ELR (cell line): ENCODE measurements around the gene LSMEM2.

Experiments
- DNase-seq: peaks from one replicate; pipeline ENCODE4 v3.0.0-alpha.2; 2015; ENCODE audit warnings: low read depth

The LSMEM2 gene

DNA sequence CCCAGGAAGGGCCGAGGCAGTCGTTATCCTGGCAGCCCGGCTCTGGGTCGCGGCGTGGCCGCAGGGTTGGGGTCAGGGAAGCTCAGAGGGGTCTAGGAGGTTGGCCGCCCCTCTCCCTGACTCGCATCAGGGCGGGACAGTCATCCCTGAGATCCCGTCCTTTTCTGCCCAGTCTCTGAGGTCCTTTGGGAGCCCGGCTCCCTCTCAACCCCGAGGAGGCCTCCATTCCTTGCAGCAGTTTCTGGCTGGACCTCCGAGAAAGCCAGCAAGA, 43.2 kb downstream of the LSMEM2 start:
- no peak for DNase-seq

DNA sequence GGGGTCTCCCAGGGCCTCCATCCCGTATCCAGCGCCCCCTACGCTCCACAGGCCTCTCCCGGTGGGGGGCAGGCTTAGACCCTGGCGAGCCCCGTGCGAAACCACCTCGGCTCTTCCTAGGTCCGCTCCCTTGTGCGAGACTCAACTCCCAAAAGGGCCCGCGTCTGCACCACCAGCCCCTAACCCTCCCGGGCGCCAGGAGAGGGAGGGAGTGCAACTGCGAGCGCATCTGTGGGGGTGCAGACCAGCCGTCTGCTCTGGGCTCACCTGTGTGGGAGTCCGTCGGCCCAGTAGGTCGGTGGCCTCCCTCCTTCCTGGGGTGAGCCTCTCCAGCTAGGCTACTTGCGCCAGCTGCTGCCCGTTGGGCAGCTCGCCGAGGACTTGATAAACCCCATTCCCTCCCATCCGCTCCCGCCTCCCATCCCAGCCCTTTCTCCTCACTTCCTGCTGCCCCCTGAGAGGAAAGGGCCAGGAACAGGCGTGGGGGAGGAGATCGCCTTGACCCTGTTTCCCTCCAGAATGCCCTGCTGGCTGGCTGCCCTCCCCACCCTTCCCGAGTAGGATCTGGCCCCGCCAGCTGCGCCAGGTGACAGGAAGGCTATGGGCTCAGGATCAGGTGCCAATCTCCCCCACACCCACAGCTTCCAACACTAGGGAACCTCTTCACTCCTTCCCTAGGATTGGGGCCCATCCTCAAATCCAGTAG, 43.7 kb downstream of the LSMEM2 start, which contains the start of gene HYAL2:
Gene HYAL2, minus strand, starts transcription at position 360 of the 706 bp plus-strand sequence. CDS start 2,256 bp downstream, outside the sequence.
- DNase-seq, result no peak

DNA sequence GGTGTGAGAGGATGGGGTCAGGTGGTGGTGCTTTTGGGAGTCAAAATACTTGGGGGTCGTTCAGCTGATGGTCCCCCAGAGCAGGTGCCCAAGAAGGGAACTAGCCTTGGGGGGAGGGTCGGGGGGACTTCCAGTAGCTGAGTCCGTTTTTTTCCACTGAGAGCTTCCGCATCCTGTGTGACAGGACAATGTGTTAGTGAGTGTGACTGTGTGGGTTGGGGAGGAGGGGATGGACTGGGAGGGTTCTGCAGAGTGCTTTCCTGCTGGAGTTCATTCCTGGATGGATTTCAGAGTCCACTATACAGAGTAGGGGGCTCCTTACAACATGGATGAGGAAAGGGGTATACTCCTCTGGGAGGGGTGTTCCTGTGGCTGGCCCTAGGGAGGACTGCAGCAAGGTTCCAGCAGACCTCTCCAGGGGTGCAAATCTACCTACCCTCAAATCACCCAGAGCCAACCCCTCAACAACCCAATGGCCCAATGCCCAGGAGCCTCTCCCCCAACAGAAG, 44.3 kb downstream of the LSMEM2 start:
- no peak for DNase-seq

DNA sequence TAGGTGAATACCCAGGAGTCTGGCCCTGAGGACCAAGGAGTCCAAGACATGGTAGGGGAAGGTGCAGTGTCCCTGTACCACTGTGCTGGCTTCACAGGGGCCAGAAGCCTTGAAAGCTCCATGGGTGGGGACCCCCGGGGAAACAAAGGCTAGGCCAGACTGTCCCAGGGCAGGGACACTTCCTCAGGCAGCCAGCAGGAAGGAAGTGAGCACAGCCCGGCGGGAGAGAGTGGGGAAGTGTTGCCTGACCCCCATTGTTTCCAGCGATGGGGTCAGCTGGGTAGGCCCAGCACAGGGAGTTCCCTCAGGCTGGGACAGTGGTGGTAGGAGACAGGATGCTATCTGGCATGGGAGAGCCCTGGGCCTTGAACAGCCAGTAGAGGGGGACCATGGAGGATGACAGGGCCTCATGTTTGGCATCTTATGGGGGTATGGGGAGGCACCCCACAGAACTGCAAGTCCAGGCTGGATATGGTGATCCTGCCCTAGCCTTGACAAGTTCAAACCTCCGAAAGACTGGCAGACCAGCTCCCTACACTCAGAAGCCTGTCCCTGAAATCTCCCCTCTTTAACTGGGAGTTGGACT, 44.8 kb downstream of the LSMEM2 start:
- DNase-seq, result no peak

DNA sequence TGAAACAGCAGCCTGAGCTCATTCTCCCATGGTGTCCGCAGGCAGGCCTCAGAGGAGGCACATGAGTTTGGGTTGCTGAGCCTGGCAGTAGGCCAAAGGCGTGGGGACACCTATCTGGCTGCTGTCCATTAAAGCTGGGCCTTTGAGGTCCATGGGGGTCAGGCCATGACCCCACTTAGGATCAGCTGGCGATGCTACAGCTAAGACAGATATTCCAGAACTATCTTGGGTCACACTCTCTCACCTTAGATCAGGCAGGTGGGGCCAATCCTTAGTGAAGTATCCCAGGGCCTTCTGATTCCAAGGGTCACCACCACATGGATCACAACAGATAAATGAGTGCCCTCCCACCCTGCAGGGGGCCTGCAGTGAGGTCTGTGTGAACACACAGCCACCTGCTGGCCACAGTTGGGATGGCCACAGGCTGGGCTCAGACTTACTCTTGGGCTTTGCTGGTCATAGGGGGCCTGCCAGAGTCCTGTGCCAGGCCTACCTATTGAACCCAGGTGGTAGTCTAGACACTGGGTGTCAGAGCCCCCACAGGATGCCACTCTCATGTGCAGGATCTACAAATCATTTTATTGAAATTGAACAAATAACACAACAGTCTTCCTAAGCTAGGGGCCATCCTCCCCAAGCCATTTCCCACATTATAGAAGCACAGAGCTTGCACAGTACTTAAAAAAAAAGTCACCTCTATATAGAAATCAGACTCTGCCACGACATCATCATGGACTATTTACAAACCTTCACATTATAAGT, 45.6 kb downstream of the LSMEM2 start:
- peak; percentile 76 for DNase-seq

DNA sequence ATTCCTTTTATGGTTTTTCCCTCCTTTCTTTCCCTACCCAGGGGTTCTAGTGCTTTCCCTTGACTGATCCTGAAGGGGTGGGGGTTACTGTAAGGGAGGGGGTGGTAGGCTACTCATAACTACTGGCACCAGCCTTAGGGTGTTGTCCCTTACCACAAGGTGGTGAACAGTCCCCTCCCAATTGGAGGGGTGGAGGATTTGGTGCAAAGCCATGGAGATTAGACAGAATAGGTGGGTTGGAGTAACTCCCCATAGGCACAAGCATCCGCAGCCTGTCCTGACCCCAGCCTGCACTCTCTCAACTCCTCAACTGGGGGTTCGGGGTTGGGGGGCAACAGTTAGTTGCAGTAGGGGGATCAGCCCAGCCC, 46.2 kb downstream of the LSMEM2 start:
- DNase-seq, result no peak

DNA sequence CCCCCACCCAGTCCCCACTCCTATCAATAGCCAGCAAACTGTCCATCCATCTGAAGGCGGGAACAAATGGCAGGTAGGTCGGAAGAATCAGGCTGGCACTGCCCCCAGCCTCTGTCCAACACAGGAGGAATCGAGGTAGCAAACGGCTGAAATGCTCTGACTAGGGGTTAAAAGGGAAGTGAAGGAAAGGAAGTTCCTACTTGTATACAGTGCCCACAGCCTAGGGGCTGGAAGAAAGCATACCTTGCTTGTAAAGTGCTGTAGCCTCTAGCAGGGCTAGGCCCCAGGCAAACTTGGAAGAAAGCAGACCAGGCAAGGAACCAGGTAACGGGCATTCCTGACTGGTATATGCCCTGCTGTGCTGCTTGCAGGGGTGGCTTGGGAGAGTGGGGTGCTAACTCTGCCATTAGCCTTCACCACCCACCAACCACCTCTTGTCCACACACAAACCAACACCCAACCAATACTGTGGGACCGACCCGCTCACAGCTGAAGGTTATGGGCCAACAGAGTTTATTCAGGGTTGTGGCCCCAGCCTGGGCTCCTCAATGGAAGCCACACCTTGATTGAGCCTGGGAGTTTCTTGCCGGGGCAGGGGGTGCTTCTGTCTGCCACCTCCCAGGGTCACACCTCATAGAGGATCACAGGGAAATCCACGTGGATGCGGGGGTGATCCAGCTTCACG, 46.8 kb downstream of the LSMEM2 start:
- no peak for DNase-seq

DNA sequence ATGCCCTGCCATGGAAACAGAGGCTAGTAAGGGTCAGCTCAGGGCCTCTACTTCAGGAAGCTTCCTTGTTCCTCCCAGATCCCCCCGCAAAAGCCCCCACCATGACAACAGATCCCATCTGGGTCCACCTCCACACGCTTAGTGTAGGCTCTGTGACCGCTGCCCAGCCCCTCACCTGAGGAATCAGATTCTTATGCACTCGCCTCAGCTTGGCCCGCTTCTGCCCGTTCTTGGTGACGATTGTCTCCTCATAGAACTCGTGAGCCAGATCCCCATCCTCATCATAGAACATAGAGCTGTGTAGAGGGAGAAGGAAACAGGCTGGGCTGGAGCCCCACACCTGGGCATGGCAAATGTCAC, 47.3 kb downstream of the LSMEM2 start:
- DNase-seq, result no peak

DNA sequence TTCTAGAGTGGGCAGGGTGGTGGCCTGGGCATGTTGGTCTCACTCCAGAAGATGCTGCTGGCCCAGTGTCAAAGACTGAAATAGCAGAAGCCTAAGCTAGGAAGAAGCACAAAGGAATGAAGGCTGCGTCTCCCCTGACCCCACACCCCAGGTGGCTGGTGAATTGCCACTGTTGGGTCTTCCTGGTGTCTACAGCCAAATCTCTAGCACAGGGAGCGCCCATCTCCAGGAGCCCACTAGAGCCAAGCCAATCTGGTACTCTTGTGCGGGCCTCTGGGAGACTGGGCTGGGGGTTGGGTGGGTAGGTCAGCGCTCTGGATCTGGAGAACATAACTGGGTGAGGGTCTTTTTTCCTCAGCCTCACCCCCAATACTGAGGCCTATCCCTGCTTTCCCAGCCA, 48.2 kb downstream of the LSMEM2 start:
- DNase-seq, result no peak

DNA sequence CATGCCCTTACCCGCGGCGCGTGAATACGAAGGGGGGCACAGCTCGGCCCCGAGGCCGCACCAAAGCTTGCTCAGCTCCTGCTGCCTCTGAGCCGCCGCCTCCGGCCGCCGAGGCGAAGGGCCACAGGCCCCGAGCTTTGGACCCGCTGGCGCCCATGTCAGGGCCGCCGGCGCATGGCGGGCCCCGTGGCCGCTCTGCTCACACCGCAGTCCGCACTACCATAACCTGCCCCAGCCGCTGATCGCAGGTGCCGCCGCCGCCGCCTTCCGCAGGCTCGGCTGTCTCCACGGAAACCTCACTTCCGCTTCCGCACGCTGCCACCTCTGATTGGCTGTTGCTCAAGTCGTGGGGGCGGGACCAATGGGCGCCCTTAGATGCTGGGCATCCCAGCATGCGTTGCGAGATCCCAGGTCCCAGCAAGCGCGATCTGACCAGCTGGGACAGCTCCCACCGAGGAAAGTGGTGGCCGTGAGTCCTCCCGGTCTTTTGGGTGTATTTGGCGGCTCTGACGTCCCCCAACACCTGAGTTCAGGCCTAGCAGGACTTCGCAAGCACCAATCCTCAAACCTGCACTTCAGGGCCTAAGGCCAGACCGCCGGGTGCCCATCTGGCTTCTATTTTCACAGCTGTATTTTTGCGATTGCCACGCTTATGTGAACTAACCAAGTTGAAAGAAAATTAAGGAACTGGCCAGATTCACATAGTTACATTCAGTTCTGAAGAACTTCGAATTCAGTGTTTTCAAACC, 49.2 kb downstream of the LSMEM2 start, which contains the start of gene TUSC2:
Gene TUSC2, minus strand, starts transcription at position 281 of the 749 bp plus-strand sequence. Its CDS starts 124 bp downstream, at position 157.
- DNase-seq, result peak; percentile 98

DNA sequence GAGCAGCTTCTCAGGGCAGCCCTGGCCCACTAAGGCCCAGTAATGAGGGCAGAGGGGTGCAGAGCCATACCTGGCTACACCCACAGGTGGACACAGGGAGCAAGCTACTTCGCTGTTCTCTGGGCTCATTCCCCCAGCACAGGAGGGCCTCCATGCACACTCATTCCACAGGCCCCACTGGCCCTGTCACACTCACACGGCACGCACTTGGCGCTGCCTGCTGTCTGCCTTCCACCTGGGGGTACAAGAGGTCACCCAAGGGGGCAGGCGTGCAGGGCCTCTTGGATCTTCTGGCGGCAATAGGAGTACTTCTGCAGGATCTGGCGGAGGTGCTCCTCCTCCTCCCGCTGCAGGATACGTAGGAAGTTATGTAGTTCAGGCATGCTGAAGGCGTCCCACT, 51.4 kb downstream of the LSMEM2 start:
- DNase-seq, result no peak

DNA sequence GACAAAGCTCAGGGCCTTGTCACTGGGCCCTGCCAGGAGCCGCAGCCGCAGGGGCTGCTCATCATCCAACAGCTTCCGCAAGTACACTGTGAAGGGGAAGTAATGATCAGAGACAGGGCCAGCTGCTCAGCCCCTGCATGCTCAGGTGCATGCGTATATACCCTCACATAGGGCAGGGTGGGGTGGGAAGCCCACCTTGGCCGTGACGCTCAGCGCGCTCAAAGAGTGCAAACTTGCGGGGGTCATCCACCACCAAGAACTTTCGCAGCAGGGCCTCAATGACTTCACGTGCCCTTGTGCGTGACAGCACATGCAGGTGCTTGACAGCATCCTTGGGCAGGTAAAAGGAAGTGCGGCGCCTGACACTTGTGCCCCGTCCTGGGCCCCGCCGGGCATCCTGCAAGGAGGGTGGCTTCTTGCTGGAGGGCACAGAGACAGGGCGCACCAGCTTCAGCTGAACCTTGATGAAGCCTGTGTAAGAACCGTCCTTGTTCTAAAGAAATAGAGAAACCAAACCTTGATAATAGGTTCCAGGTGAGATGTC, 52.5 kb downstream of the LSMEM2 start:
- no peak for DNase-seq

DNA sequence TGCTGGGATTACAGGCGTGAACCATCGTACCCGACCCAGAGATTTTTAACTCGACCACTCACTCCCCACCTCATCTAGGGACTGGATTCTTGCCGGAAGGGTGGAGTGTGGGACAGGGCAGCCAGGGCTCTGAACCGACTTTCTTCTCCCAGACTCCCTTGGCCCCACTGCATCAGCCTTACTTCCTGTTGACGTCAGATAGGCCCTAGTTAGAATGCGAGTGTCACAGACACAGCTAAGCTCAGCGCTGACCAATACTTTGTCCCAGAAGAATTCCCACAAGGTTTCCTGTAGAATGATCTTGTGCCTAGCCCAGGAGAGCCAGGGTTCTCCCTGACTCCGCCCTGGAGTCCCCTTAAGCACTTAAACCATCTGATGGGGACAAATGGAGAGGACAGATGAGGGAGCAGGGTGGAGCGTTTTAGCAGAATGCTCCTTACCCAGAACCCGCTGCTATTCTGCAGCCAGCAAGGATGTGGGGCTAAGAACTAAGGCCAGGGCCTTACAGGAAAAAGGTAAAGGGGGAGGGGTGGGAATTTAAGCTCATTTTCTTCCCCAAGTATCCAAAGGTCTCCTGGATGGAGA, 54.9 kb downstream of the LSMEM2 start:
- peak; percentile 78 for DNase-seq

DNA sequence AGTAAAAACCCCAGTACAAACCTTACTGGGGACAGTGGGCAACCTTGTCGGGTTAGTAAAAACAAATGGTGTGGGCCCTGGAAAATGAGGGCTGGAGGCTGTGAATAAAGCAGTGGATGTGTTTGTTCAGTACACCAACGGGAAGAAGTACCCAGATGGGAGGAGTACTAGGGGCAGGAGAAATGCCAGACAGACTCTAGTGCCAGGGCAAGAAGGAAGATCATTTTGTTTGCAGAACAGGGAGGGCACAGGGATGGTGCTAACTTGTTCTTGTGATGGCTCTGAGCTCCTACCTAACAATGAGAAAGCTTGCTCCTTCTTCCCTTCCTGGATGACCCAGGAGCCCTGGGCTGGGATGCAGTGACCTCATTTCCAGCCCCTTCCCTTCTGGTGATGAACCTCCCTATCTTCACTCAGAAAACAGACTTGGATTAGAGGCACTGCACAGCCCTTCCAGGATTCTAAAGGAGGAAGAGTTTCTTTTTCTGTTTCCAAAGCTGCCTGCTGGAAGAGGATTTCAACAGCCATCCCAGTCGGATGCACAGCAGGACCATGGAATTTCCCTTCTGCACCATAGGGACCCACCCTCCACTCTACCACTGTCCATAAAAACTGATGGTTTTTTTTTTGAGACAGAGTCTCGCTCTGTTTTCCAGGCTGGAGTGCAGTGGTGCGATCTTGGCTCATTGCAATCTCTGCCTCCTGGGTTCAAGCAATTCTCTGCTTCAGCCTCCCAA, 55.6 kb downstream of the LSMEM2 start:
- no peak for DNase-seq

DNA sequence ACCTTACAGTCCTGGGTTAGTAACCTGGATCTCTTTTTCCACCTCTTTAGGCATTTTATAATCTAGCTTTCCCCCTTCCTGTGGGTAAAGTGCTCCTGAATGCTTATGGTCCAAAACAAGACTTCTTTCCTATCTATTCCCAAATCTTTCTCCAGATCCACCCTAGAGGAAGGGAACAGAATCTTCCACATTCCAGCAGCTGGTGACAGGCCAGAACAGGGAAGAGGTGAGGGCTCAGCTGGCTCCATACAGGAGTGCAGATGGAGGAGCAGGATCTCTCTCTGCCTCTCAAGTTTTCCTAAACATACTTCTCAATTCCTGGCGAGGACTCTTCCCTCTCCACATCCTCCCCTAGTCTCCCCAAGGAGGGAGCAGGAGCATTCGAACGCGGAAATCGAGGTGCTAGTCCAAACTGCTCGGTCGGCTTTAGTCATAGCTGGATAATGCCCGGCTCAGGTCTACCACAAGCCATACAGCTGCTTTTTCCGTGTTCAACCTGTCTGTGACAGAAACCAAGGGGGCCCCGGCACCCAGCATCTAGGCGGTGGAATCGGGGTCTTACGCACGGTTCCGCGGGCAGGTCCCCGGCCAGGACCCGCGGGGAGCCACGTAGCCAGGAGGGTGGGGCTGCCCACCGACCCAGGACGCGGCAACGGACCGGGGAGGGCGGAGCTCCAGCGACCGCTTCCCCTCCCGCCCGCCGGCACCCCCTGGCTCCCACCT, 57.7 kb downstream of the LSMEM2 start:
- DNase-seq, result peak; percentile 52

DNA sequence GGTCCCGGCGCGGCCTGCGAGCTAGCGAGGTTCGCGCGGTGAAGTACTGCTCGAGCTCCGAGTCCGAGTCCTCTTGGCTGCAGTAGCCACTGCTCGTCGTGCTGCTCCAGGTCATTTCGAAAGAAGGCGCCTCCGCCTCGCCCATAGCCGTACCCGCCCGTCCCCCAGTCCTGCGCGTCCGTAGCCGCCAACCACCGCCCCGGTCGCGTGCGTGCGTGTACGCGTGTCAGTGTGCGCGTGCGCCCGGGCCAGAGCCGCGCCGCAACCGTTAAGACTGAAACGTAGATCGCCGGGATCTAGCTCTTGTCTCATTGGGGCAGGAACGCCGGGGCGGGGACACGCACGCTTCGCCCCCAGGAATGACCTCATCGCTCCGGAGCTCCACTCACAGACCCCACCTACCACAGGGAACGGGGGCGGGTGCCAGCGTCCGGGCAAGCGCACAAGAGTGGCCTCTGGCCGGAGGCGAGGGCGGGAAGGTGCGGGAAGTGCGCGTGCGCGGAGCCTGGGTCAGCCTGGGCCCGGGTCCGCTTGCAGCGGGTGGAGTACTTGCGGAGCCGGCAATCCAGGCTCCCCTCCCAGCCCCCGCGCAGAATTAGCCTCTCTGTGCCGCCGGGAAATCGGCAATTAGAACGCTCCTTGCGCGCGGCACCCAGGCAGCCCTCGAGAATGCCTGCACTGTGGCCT, 58.4 kb downstream of the LSMEM2 start:
- DNase-seq, result peak; percentile 99
